Suppressor macrophage treated with lipopolysaccharide for 1 hour (primary cell): Measurements from ENCODE around the gene FABP6.
"Not testable (repeated sequence)": the region's sequence is repeated elsewhere in the genome, so short reads cannot be mapped to it uniquely, and the experiment has no call there.

Experiments used
- DNase-seq, 3 donors: peaks; one replicate each; pipeline ENCODE4 v3.0.0-alpha.2; 2020 to 2022

The FABP6 gene

DNA sequence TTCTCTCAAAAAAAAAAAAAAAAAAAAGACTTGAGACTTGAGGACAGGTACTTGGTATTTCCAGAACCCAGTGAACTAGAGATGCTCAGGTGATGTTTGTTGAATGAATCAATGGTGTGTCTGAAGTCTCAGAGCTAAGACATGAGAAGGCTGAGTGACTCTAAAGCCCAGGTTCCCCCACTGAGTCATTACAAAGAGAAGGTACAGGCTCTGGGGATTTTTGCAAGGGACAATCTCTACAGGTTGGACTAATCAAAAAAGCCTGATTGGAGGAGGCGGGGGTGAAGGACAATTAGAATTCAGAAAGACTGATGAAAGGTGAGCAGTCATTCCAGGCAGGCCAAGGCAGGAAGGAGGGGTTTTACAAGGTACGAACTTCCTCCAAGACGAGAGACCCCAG lies 8.2 kb upstream of the FABP6 start:
- DNase-seq = no peak

DNA sequence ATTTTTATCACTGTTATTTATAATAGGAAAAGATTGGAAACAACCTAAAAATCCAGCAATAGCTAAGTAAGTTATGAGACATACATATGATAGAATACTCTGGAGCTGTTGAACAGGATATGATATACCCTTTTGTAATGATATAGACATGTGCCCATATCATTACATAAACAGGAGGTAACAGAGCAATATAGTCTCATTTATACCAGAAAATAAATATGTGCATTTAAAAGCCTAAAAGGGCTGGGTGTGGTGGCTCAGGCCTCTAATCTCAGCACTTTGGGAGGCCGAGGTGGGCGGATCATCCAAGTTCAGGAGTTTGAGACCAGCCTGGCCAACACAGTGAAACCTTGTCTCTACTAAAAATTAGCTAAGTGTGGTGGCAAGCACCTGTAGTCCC lies 2.3 kb upstream of the FABP6 start:
- DNase-seq = peak in 2 of 3 donors; percentile 8 to 21

DNA sequence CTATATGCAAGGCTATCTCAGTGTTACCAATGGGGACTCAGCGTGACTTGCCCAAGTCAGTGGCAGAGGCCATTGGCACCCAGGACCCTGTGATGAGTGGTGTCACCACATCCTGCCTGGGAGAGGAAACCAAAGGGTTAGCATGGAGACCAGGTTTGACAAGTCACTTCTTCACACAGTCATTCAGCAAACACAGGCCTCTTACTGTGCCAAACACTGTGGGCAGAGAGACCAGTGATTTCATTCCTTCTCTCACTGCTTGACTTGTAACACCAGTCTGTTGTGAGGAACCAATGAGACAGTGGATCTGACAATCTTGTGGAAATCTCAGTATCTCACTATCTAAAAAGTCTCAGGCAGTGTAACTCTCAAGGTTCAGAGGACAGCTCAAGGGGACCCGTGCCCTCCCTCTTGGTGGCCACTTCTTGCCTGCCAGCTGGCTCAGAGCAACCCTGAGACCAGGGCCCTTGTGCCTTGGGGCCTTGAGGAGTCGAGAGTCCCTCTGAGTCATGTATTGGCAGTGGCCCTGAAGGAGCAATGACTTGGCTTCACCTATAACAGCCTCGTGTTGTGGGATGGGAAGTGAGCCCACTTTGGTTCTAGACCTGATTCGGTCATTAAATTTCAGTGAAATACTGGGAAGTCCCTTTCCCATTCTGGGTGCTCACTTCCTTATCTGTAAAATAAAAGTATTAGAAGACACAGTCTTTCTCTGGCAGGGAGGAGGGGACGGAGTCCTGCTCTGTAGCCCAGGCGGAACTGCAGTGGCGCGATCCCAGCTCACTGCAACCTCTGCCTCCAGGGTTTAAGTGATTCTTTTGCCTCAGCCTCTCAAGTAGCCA lies 1.6 kb downstream of the FABP6 start:
- DNase-seq = peak; percentile 91 to 94 (median 93)

DNA sequence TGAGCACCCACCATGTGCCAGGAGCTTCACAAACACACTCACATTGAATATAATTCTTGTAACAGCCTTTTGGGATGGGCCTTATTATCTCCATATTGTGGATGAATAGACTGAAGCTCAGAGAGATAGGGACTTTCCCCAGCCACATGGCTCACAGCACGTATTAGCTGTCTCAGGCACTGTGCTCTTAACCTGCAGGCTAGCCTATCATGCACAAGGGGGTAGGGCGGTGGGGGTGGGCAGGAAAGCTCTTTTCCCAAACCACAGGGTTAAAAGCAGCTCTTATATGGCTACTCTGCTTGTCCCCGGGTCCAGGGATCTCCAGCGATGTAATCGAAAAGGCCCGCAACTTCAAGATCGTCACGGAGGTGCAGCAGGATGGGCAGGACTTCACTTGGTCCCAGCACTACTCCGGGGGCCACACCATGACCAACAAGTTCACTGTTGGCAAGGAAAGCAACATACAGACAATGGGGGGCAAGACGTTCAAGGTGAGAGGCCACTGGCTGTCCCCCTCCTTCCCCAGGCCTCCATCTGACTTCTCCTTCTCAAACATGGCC lies 2.6 kb downstream of the FABP6 start:
- peak; percentile 23 to 43 (median 41) for DNase-seq

DNA sequence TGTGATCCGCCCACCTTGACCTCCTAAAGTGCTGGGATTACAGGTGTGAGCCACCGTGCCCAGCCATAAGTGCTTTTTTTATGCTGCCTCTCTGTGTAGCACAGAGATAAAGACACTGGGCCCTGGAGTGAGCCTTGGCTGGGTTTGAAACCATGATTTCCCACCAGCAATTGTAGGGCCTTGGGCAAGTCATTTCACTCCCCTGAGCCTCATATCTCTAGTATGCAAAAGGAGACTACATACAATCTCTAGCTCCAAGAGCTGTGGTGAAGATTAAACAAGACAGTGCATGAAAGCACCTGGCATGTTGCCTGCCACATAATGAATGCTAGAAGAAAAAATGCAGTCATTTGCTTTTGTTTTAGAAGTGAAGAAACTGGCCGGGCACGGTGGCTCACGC lies 3.9 kb downstream of the FABP6 start:
- no peak for DNase-seq

DNA sequence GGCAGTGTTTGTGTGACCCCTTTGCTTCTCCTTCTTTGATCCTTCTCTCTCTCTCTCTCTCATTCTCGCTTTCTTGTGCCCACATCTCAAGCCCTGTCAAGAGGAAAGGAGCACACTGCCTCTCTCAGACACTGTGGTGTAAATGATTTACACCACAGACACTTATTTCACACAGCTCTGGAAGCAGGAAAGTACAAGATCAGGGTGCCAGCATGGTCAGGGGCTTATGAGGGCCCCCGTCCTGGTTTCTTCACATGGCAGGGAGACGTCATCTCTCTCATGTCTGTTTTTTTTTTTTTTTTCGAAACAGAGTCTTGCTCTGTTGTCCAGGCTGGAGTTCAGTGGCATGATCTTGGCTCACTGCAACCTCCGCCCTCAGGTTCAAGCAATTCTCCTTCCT lies 6.4 kb downstream of the FABP6 start:
- no peak for DNase-seq

DNA sequence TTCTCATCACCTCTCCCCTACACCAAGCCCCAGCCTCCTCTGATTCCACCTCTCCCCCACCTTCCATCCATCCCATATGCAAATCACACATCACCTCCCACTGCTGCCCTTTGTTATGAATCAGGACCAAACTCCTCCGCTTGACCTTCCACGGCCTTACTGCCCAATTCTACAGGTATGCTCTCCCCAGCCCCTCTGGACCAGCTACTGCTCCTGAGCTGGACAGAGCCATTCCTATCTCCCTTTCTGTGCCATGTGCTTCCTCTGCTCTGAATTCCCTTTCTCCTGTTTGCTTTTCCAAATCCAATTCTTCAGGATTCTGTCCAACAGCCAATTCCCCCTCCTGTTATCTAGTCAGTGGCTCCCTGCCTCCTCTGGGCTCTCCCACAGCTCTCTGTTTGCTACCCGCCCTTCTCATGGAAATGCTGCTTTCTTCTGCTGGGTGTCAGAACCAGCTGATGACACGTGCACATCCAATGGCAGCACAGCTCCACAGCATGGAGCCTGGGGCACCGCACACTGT lies 8.3 kb downstream of the FABP6 start:
- no peak for DNase-seq

DNA sequence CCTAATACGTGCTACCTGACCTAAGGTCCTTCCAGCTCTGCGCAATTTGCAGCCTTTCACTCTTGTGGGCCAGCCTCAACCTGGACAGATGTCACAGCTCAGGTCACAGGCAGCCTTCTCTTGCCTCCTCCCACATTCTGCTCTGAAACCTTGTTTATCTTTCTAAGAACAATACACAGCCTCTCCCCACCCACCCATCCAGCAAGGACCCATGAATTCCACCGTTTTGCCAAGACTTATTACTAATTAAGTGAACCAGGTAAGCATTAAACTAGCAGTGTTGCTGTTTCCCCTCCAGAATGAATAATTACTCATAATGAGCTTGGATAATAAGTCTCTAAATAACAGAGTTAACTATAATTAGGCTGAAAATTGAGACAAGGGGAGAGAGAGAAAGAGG lies 11.0 kb downstream of the FABP6 start:
- DNase-seq = no peak

DNA sequence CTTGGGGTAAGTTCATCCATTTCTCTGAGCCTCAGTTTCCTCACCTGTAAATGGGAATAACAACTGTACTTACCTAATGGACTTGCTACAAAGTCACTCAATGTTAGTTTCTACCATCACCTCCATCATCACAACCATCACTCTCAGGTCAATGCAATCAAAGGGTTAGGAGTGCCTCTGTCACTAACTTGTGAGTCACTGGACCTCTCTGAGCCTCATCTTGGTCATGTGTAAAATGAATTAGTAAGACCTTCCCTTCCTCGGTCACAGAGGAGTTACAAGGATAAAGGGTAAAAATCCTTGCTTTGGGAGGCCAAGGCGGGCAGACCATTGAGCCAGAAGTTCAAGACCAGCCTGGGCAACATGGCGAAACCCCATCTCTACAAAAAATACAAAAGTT lies 12.8 kb downstream of the FABP6 start:
- peak in 2 of 3 donors; percentile 26 to 37 for DNase-seq

DNA sequence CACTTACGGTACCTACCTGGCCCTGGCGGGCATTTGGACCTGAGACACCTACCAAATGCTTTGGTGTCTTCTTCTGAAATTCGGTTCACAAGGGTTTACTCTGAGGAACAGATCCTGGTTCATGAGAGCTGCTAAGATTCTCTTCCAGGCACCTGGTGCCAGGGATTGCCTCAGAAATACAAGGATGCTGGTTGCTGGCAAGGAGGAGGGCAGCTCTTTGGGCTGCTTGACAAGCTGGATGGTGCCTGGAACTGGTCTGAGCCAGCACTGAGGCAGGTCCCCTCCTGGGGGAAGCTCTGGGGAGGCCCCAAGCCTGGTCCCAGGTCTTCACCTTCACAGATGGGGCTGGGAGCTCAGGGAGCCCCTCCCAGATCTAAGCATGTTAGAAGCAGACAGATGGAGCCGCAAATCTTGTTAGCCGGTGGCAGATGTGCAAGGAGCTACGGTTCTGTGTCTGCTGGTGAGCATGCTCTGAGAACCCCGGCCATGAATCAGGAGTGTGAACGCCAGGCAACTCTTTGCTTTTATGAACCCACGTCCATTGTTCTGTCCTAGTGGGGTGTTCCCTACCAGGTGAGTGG lies 16.3 kb downstream of the FABP6 start:
- DNase-seq = no peak

DNA sequence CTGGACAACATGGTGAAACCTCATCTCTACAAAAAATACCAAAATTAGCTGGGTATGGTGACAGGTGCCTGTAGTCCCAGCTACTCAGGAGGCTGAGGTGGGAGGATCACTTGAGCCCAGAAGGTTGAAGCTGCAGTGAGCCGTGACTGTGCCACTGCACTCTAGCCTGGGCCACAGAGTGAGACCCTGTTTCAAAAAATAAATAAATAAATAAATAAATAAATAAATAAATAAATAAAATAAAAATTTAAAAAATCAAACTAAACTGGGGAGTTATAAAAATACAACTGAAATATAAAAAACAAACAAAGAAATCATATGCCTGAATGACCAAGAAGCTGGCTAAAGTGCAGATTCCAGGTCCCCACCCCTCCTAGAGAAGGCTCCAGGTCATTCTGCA lies 20.3 kb downstream of the FABP6 start:
- not testable (repeated sequence) for DNase-seq

DNA sequence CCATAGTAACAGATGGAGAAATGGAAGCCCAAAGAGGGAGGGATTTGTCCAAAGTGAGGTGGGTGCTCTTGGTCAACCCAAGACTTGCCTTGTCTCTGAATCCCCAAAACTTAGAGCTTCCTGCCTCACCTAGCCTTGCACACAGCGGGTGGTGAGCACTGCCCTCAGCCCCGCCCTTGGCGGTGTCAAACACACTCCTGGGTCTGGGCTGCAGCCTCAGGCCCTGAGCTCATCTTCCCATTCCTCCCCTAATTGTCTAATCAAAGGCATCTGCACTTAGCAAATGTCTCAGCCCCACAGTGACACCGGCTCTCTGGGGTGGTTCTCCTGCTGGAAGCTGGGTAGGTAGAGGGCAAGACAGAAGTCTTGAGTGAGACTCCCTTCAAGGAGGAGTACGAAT lies 20.9 kb downstream of the FABP6 start:
- no peak for DNase-seq

DNA sequence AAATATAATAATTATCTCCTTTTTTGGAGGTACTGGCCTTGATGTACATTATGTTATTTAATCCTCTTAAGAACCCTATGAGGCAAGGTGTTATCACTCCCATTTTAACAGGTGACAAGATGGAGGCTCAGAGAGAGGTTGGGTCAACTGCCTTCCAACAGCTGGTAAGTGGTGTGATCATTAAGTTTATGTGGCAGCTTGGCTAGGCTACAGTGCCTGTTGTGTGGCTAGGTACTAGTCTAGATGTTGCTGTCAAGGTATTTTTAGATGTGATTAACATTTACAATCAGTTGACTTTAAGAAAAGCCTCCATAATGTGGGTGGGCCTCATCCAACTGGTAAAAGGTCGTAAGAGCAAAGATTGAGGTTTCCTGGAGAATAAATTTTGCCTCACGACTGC lies 21.5 kb downstream of the FABP6 start:
- DNase-seq = no peak

DNA sequence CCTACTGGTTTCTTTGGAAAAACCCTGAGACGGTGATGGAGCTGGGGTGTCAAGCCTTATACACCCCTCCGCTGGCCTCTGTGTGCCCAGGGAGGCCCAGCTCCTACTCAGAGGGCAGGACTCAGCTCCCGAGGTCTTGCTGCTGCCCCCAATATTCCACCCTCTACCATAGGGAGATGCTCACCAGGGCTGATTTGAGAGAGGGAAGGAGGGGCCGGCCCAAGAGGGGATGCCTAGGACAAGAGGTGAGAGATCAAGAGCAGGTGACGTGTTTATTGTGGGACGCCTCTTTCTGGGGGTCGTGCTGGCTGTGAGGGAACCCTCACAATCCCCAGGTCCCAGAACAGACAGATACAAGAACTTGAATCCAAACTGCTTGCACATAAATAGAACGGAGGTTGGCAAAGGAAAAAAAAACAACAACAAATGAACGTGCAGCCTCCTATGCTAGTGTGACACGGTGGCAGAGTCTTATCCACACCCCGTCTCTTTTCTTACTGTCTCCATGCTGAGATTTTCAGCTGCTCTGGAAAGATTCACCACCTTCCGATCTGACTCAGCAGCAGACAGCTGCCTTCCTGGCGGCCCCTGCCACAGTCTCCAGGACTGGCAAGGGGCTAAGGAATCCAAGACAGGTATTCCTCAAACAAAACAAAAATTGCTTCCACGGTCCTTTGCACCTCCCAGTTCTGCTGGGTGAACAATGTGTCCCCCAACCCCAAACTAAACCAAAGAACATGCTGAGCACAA lies 22.3 kb downstream of the FABP6 start:
- DNase-seq = no peak

DNA sequence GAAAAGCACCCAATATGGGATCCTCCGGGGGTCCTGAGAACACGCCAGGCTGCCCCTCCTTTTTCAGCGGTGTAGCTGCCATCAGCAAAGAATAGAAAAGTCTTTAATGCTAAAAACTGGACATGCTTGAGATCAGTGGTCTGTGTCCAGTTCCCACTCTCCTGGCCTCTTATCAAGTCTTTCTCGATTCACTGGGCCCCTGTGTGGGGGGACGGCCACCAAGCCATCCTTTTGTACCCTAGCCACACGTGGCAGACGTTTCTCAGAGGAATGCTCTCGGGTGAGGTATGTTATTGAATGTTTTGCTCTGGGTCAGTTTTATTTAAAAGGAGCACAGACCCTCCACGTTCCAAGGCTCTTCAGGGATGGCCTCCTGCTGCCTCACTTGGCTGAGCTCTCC lies 23.6 kb downstream of the FABP6 start:
- no peak for DNase-seq

DNA sequence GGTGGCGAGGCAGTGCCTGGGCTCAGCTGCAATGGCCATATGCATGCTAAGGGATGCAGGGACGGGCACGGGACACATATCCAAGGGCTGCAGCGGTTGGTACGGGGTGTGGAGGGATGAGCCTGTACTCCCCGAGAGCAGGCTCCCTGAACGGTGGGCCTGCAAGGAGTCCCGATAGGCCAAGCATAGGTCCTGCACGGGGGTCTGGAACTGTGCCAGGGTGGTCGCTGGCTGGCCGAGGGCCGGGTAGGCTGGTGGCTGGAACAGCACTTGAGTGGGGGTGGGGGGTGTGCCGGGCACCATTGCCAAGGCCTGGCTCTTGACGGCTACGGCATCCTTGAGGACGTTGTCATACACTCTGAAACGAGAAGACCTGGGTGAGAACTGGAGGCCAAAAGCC lies 24.1 kb downstream of the FABP6 start:
- DNase-seq = no peak

DNA sequence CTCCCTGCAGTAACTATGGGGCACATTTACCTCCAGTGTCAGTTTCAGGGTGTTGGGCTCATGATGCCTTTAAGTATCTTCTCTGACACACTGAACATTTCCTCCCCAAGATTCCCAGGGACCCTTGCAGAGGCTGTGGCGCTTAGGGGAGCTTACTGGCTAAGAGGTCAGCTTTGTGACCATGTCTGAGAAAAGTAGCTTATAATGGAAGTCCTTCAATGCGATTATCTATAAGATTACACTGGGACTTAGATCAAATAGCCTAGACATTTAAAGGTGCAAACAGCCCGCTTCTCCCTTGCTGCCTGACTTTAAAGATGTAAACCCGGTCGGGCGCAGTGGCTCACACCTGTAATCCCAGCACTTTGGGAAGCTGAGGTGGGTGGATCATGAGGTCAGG lies 25.4 kb downstream of the FABP6 start:
- DNase-seq = no peak

DNA sequence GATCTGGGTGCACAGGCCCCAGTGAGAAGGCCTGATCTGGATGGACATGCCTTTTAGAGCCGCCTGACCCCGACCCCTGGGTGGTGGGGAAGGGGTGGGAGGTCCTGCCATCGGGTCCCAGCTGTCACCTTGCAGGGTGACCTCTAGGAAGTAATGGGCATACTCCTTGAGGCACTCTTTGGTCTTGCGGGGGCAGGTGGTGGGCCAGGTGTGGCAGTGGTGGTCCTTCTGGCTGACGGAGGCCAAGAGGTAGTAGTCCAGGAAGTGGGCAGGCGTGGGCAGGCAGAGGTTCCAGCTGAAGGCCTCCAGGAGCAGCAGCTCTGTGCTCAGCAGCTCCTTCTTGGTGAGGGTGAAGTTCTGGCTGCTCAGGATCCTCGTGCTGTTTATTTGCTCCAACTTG lies 30.0 kb downstream of the FABP6 start:
- no peak for DNase-seq

DNA sequence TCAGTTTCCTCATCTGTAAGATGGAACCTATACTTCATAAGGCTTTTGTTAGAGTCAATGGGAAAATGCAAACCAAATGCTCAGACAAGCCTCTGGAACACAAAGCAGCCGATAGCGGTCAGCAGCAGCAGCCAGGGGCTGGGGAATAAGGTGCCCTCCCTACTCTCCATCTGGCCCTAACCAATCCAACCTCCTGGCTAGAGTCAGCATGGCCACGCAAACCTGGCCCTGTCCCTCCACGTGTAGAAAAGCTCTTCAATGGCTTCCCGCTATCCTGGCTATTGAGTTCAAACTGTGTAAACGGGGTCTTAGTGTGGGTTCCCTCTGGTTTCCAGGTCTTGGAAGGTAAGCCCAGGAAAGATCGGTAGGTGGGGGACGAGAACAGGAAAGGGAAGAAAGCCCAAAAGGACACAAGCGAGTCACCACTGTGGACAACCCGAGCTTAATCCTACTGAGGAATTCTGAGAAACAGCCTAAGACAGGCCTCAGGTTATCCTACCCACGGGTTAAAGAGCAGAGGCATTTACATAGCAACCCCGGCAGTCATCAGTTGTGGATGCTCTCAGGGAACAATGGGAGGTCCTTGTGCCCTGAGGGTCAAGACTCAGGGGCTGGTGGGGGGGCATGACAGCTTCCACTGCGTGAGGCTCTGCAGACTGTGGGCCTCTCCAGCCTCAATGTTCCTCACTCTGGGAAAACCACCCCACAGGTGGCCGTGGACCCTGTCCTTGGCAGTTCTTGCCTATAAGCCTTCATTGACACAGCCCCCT lies 30.9 kb downstream of the FABP6 start:
- DNase-seq = no peak

DNA sequence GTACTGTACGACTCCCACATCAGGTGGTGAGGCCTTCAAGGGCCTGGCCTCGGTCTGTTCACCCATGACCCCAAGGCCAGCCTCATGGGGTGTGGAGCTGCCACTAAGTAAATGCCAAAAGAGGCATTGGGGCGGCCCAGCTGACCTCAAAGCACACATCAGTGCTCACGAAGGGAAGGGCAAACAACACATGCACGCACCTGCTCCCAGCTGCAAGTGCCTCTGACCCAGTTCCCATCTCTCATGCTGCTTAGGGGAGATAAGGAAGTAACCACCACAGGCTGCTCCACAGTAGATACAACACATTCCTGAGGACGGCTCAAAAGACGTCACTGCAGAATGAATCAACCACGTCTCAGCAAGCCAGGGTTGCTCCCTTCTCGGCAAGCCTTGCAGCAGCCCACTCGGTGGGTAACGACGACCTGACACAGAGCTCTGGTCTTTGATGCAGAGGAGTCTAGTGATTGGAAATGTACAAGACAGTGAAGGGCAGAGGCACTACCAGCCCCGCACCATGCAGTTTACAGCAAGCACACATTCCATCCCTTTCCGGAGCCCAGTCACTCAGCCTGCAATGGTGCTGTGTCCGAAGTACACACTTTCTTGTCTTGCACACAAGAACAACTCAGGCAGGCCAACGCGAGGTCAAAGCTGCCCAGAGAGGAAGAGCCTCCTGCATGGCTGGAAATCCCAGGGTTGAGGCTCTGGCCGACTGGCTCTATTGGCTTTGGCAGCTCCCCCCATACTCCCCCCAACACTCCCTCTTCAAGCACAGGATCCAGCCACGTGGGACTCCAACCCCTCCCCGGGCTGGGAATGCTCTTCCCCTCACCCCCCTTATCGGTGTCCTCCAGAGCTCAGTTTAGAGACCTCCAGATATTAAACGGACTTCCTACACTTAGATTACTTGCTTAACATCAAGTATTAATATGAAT lies 31.8 kb downstream of the FABP6 start:
- DNase-seq = peak; percentile 48 to 57 (median 54)
